IPS-NIHi11 (cell line): Measurements from ENCODE around the gene OR56A4.

Experiments used
- DNase-seq: peaks from one replicate; pipeline ENCODE4 v3.0.0; 2012; ENCODE audit warnings: mixed read lengths, low spot score

The OR56A4 gene

GRCh38 chr11:6006846-6007245, at the start of gene OR56A4:
Gene OR56A4 (minus strand): TSS chr11:6006946. CDS start chr11:6002992, 3,954 bp downstream.
- DNase-seq = no peak

GRCh38 chr11:6055569-6055968, 48.8 kb upstream of the OR56A4 start:
- no peak for DNase-seq

- no peak for DNase-seq
Observed at GRCh38 chr11:6052374-6052773, 45.6 kb upstream of the OR56A4 start.

- DNase-seq = no peak
Observed at GRCh38 chr11:6040874-6041273, 34.1 kb upstream of the OR56A4 start.

- no peak for DNase-seq
Observed at GRCh38 chr11:6030708-6031405, 24.1 kb upstream of the OR56A4 start, which contains the start of gene OR56A1. Gene OR56A1 (minus strand): TSS chr11:6030758. CDS start chr11:6027692, 3,066 bp downstream.

GRCh38 chr11:6027501-6027900, 20.8 kb upstream of the OR56A4 start:
- no peak for DNase-seq

- DNase-seq = no peak
Observed at GRCh38 chr11:6025056-6025455, 18.3 kb upstream of the OR56A4 start.

- DNase-seq = peak; percentile 43
Observed at GRCh38 chr11:6022956-6023355, 16.2 kb upstream of the OR56A4 start.

GRCh38 chr11:6013042-6013441, 6.3 kb upstream of the OR56A4 start:
- DNase-seq = no peak

GRCh38 chr11:6012035-6012668, 5.4 kb upstream of the OR56A4 start:
- DNase-seq = no peak

- DNase-seq = no peak
Observed at GRCh38 chr11:6006395-6006794, 351 bp downstream of the OR56A4 start.

GRCh38 chr11:6002202-6002699, 4.5 kb downstream of the OR56A4 start:
- no peak for DNase-seq

- no peak for DNase-seq
Observed at GRCh38 chr11:5994791-5995190, 12.0 kb downstream of the OR56A4 start.

GRCh38 chr11:5992604-5993251, 14.0 kb downstream of the OR56A4 start:
- peak; percentile 64 for DNase-seq

GRCh38 chr11:5992150-5992549, 14.6 kb downstream of the OR56A4 start:
- DNase-seq = no peak

GRCh38 chr11:5989203-5989602, 17.5 kb downstream of the OR56A4 start:
- no peak for DNase-seq

- DNase-seq = no peak
Observed at GRCh38 chr11:5986885-5987284, 19.9 kb downstream of the OR56A4 start, which contains the start of gene OR52L1. Gene OR52L1 (minus strand): TSS chr11:5986985. CDS start chr11:5986930, 55 bp downstream.

GRCh38 chr11:5983443-5983842, 23.3 kb downstream of the OR56A4 start:
- DNase-seq = no peak

GRCh38 chr11:5973530-5973929, 33.2 kb downstream of the OR56A4 start:
- no peak for DNase-seq

GRCh38 chr11:5968394-5968793, 38.4 kb downstream of the OR56A4 start, which contains the start of gene OR56A5:
Gene OR56A5 (minus strand): TSS chr11:5968494. CDS start chr11:5968494, 0 bp downstream.
- no peak for DNase-seq

GRCh38 chr11:5967708-5968107, 39.0 kb downstream of the OR56A4 start:
- no peak for DNase-seq

GRCh38 chr11:5966958-5967357, 39.8 kb downstream of the OR56A4 start:
- DNase-seq = no peak
